ENCODE results near the gene ZNF263.

The ZNF263 gene

GRCh38 chr16:3282730-3283542, at the start of gene ZNF263:
Gene ZNF263 (plus strand): TSS chr16:3283491. CDS start chr16:3283819, 328 bp downstream.
- peak; percentile 97 for DNase-seq

- DNase-seq = no peak
These were observed 48.8 kb upstream of the ZNF263 start for GRCh38 chr16:3234543-3234856.

DNA sequence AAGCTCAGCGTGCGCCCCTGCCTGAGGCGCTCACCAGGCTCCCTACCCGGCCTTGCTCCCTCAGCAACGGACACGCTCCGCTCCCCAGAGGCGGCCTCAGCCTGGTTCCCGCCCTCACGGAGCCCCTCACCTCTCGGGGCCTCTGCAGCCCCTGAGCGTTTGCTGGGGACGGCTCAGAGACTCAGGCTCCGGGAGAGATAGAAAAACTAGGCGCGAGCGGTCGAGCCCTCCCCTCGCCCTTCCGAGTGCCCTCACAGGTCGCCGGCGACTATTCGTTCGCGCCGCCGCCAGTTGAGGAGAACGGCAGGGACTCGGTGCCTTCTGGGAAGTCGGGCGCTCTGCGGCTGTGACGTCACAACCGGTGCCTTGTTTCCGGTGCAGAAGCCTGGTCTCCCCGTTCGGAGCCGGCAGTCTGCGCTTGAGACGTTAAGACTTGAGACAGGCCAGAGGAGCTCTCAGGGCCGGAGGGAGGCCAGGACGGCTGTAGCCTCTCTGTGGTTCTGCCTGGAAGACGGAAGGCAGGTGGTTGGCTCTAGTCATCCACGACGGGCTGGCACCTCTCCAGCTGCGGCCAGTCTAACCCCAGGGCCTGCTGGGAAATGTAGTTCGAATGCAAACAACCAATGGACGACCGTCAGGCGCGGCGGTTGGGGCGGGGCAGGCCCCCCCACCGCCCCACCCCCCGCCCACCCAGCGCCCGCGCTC, 48.3 kb upstream of the ZNF263 start, which contains the start of gene ZNF200:
ZNF200 (minus strand) TSS at position 302 of the 705 bp plus-strand sequence. CDS start 1,403 bp downstream, outside the sequence.
- DNase-seq = peak; percentile 96

GRCh38 chr16:3235856-3236669, 47.2 kb upstream of the ZNF263 start:
- peak; percentile 11 for DNase-seq

- no peak for DNase-seq
These were observed 41.5 kb upstream of the ZNF263 start for GRCh38 chr16:3241761-3242160.

- DNase-seq = no peak
These were observed 40.6 kb upstream of the ZNF263 start for GRCh38 chr16:3242709-3243108.

GRCh38 chr16:3243882-3244281, 39.4 kb upstream of the ZNF263 start:
- DNase-seq = no peak

DNA sequence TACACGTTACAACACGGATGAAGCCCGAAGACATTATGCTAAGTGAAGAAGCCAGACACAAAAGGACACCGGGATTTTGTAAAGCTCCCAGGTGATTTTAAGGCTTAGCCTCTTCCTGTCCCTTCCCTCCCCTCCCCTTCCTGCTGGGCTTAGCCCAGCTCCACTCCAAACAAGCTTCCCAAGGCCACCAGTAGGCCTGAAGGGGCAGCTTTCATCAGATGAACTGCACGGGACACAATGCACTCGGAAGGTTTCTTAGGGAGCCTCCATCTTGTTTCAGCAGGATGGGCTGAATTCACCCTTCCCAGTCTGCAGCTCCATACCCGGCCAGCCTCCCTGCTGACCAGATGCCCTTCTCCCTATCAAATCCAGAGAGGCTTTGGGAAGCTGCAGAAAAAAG, 37.3 kb upstream of the ZNF263 start:
- no peak for DNase-seq

DNA sequence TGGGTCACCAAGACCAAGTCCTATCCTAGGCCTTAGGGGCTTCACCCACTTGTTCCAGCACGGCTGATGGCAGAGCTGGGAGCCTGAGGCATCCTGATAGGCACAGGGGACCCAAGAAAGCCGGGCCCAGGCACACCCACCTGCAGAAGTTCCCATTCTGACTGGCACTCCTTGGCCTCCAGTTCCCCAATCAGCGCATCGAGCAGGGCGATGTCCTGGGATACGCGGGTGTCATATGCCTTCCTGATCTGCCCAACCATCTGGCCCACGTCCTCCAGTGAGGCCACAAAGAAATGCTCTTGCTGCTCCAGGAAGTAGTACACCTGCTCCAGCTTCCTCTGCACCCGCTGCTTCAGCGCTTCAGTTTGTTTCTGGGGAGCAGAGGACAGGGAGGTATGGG, 36.4 kb upstream of the ZNF263 start:
- no peak for DNase-seq

- DNase-seq = no peak
These were observed 34.7 kb upstream of the ZNF263 start for GRCh38 chr16:3248596-3248995.

DNA sequence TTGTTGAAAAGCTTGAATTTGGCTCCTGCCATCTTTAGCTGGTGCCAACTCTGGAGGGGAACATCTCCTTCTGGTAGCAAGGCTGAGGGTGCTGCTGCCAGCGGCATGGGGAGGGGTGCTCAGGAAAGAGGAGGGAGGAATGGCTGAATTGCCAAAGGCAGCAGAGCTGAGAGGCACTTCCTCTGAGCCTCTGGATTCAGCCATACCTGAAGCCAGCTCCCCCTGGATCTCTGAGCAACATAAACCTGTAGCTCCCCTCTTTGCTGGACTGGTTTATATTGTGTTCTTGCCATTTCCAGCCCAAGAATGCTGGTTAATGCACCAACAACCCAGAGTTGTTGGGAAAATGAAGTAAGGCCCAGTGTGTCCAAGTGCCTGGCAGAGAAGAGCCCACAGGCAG, 34.3 kb upstream of the ZNF263 start:
- no peak for DNase-seq

- DNase-seq = no peak
These were observed 33.8 kb upstream of the ZNF263 start for GRCh38 chr16:3249451-3249850.

DNA sequence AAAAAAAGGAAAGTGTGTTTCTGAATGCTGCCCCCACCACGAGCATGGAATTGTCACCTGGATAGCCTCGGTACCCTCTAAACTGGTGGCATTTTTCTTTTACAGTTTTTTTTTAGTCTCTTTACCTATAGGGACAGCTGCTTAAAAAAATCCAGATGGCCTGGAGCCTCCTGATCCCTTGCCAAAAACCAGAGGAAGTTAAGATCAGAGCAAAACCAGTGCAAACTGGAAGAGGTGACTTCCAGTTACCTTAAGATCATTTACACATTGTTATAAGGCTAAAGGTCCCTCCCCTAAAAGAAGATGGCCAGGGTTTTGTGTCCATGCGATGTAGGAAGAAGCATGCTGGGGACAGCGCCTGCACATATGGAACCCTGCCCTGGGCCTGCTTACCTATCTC, 30.3 kb upstream of the ZNF263 start:
- no peak for DNase-seq

GRCh38 chr16:3254309-3254708, 29.0 kb upstream of the ZNF263 start:
- no peak for DNase-seq

DNA sequence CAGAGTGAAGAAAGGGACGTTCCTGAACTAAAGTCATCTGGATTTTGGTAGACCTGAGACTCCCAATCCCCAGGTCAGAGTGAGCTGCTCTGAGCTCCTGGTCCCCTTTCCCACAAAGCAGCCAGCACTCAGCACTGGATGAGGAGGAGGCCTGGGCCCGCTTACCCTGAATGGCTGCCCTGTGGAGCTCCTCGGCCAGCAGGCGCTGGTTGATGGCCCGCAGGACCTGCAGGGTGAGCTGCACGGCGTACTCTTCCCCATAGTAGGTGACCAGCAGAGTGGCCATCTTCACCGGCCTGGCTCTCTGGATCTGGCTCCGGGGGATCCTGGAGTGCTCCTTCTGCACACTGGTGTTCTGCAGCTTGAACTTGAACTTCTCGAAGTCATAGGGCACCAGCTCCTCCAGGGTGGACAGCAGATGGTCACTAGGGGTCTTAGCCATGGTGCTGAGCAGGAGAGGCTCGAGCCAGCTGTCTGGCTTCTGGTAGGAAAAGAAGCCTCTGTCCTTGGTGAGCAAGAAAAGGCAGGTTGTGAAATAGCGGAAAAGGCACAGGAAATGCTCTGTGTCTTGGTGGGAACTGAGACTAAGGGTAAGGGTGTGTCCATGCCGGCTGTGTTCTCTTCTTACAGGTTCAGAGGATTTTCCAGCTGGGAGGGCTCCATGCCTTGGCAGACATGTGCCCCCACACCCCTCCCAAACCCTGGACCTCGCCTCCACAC, 27.0 kb upstream of the ZNF263 start, which contains the start of gene MEFV:
MEFV (minus strand) TSS at position 488 of the 720 bp plus-strand sequence; CDS start at position 442, 46 bp downstream.
- no peak for DNase-seq

GRCh38 chr16:3256866-3257465, 26.3 kb upstream of the ZNF263 start:
- no peak for DNase-seq

DNA sequence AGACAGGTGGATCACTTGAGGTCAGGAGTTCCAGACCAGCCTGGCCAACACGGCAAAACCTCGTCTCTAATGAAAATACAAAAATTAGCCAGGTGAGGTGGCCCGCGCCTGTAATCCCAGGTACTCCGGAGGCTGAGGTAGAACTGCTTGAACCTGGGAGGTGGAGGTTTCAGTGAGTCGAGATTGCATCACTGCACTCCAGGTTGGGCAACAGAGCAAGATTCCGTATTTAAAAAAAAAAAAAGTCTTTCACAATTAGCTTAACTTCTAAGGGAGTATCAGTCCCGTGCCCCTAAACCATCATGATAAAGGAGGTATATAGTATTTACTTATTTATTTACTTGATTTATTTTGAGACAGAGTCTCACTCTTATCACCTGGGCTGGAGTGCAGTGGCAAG, 23.5 kb upstream of the ZNF263 start:
- no peak for DNase-seq

GRCh38 chr16:3262517-3262916, 20.8 kb upstream of the ZNF263 start:
- no peak for DNase-seq

GRCh38 chr16:3264137-3265036, 18.9 kb upstream of the ZNF263 start:
- DNase-seq = peak; percentile 99

DNA sequence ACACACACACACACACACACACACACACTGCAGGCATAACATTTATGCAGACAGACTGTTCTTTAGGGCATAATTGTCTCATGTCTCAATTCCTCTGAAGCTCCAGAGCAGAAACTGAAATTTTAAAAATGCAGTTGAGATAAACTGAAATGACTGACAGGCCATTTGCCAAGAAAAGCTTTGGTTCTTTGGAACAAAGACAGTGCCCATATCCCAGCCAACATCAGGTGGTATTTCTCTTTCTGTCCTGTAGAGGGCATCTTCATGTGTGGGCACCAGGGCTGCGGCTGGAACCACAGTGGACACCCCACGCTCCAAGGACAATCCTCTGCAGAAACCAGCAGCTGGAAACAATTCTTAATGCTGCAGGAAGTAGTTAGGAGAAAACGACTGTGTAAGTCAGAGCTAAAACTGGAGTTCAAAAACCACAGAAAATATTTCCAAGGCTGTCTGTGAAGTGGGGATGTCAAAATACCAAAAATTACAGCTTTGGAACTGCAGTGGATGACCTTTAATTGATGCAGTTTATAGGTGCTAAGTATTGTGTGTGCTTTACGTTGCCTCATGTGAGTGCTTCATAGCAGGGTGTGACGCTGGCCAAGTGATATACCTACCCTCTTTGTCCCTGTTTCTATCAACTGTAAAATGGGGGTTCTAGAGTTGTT, 16.3 kb upstream of the ZNF263 start:
- peak; percentile 13 for DNase-seq

DNA sequence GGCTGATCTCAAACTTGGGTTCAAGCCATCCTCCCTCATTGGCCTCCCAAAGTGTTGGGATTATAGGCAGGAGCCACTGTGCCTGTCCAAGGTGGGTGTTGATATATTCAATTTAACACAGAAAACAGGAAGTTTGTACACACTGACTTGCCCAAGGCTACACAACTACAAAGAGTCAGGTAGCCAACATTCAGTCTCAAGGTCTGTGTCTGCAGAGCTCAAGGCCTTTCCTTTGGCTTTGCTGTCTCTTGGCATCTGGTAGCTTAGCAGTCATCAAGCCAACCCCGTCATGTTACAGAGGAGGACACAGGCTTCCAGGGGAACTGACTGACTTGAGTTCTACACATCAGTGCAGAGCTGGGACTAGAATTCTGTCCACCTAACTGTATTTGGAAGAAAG, 15.0 kb upstream of the ZNF263 start:
- no peak for DNase-seq

Measured in activated CD4-positive, alpha-beta T cell treated with anti-CD3 and anti-CD28 coated beads, Interleukin-10, Interleukin-2, amounts not matched to agents 100 ng/mL and 50 ng/mL, durations not matched to agents 16 hours and 8 hours (primary cell).